ENCODE data around the gene ETFRF1. TPM values are rescaled to one million over a fixed set of nuclear protein-coding genes. Genes with fewer than 3 reads are reported as not detected.

Gene ETFRF1
- total and polyA plus RNA-seq, 4 donors = 12.2 to 35.8 (median 25.3) TPM

- Histone ChIP-seq H3K9ac (ENCODE audit: insufficient read depth in 1 of 2, low read length in 2 of 2) (no peak overlapping the region), H3K4me1 (ENCODE audit: control insufficient read depth in 5 of 5, insufficient read depth in 5 of 5, low read length in 5 of 5) (peaks cover 0 to 14% (median 0%) of the 10 kb centered on the region in 5 donors), H3K27ac (ENCODE audit: low read depth in 1 of 2, low read length in 1 of 2) (no peak overlapping the region), H3K36me3 (ENCODE audit: control insufficient read depth in 4 of 4, insufficient read depth in 4 of 4, low read length in 4 of 4) (peaks cover 0 to 2% (median 0%) of the 10 kb centered on the region in 4 donors), H3K4me3 (no peak overlapping the region), H3K27me3 (ENCODE audit: control insufficient read depth in 3 of 3, insufficient read depth in 3 of 3, low read length in 2 of 3) (no peaks in the 10 kb centered on the region), H3K9me3 (ENCODE audit: control insufficient read depth in 4 of 4, insufficient read depth in 3 of 4, low read length in 3 of 4) (no peaks in the 10 kb centered on the region)
- 71 to 89% methylated on average over 5 of the region's 5 CpGs for WGBS, 2 donors
- no peak for DNase-seq
- ATAC-seq (ENCODE audit: insufficient read depth, low FRiP score) = no peak
- TF ChIP-seq CTCF (IDR thresholded peaks at IDR 0.05; ENCODE audit: control extremely low read depth, extremely low read depth) = no peak
Observed at GRCh38 chr12:25152055-25152454, 43.0 kb upstream of the ETFRF1 start.

DNA sequence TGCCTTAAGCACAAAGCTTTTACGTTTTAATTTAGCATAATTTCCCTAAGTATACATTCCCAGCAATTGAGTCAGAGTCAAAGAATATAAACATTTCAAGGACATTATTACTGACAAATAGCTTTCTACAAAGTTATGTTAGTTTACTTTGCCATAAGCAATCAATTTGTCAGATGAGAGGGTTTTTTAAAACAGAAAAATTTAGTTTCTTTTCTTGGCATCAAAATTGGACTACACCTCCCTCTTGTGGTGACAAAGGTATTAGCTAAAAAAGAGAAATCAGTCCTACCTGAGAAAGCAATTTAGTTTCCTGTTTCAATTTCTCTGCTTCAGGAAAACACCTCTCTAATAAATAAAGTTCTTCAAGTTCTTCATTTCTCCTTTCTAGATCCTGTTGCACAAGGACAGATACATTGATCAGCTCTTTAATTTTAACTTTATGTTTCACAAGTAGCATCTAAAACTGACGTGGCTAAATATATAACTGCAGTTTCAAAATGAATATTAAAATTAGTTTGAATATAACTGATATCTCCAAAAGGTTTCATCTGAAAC is 39.9 kb upstream of the ETFRF1 start:
- no peak overlapping the region for H3K4me3 ChIP-seq
- 57 to 69% methylated on average over 2 of the region's 2 CpGs for WGBS, 2 donors
- peaks cover 0 to 14% (median 0%) of the 10 kb centered on the region in 5 donors for H3K4me1 ChIP-seq (ENCODE audit: control insufficient read depth in 5 of 5, insufficient read depth in 5 of 5, low read length in 5 of 5)
- ATAC-seq (ENCODE audit: insufficient read depth, low FRiP score) (no peak), DNase-seq (peak in 2 of 3 donors; percentile 57 to 59)
- H3K36me3 ChIP-seq (ENCODE audit: control insufficient read depth in 4 of 4, insufficient read depth in 4 of 4, low read length in 4 of 4) = no peaks in the 10 kb centered on the region
- no peak overlapping the region for H3K27ac ChIP-seq (ENCODE audit: low read depth in 1 of 2, low read length in 1 of 2)
- TF ChIP-seq CTCF (IDR thresholded peaks at IDR 0.05; ENCODE audit: control extremely low read depth, extremely low read depth) = no peak
- H3K27me3 ChIP-seq (ENCODE audit: control insufficient read depth in 3 of 3, insufficient read depth in 3 of 3, low read length in 2 of 3) = no peaks in the 10 kb centered on the region
- H3K9me3 ChIP-seq (ENCODE audit: control insufficient read depth in 4 of 4, insufficient read depth in 3 of 4, low read length in 3 of 4) = no peaks in the 10 kb centered on the region
- H3K9ac ChIP-seq (ENCODE audit: insufficient read depth in 1 of 2, low read length in 2 of 2) = no peak overlapping the region

DNA sequence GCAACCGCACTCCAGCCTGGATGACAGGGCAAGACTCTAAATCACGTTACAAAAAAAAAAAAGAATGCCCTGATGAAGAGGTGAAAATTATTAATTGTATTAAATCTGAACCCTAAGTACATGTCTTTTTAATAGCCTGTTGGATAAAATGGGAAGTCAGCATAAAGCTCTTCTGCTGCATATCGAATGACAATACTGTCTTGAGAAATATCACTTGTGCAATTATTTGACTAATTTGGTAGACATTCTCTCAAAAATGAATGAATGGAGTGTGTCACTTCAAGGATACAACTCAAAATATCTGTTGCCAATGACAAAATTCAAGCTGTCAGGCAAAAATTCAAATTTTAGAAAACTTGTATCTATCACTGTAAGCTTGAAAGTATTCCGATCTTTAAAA is 39.0 kb upstream of the ETFRF1 start:
- Histone ChIP-seq H3K9ac (ENCODE audit: insufficient read depth in 1 of 2, low read length in 2 of 2) (no peak overlapping the region), H3K36me3 (ENCODE audit: control insufficient read depth in 4 of 4, insufficient read depth in 4 of 4, low read length in 4 of 4) (no peaks in the 10 kb centered on the region), H3K4me3 (no peak overlapping the region), H3K27me3 (ENCODE audit: control insufficient read depth in 3 of 3, insufficient read depth in 3 of 3, low read length in 2 of 3) (no peaks in the 10 kb centered on the region), H3K9me3 (ENCODE audit: control insufficient read depth in 4 of 4, insufficient read depth in 3 of 4, low read length in 3 of 4) (no peaks in the 10 kb centered on the region), H3K4me1 (ENCODE audit: control insufficient read depth in 5 of 5, insufficient read depth in 5 of 5, low read length in 5 of 5) (peaks cover 0 to 14% (median 0%) of the 10 kb centered on the region in 5 donors), H3K27ac (ENCODE audit: low read depth in 1 of 2, low read length in 1 of 2) (no peak overlapping the region)
- ATAC-seq (ENCODE audit: insufficient read depth, low FRiP score) (no peak), DNase-seq (no peak)
- TF ChIP-seq CTCF (IDR thresholded peaks at IDR 0.05; ENCODE audit: control extremely low read depth, extremely low read depth) = no peak
- 78 to 91% methylated on average over 4 of the region's 4 CpGs for WGBS, 2 donors

DNA sequence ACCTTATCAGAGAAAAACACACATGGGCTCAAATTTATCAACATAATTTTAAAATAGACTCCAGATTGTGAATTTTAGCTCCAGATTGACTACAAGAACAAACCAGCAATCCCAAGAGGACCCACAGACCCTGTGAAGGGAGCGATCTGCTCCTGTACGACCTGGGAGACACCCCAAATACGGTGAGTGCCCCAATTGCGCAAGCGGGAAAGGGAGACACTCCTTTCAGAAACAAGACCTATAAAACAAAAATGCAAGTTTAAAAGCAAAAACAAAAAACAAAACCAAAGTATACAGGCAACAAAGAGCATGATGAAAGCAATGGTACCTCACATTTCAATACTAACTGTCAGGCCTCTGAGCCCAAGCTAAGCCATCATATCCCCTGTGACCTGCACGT is 32.2 kb upstream of the ETFRF1 start:
- Histone ChIP-seq H3K9ac (ENCODE audit: insufficient read depth in 1 of 2, low read length in 2 of 2) (no peak overlapping the region), H3K36me3 (ENCODE audit: control insufficient read depth in 4 of 4, insufficient read depth in 4 of 4, low read length in 4 of 4) (no peaks in the 10 kb centered on the region), H3K9me3 (ENCODE audit: control insufficient read depth in 4 of 4, insufficient read depth in 3 of 4, low read length in 3 of 4) (no peaks in the 10 kb centered on the region), H3K4me3 (no peak overlapping the region), H3K27ac (ENCODE audit: low read depth in 1 of 2, low read length in 1 of 2) (no peak overlapping the region), H3K4me1 (ENCODE audit: control insufficient read depth in 5 of 5, insufficient read depth in 5 of 5, low read length in 5 of 5) (no peaks in the 10 kb centered on the region), H3K27me3 (ENCODE audit: control insufficient read depth in 3 of 3, insufficient read depth in 3 of 3, low read length in 2 of 3) (no peaks in the 10 kb centered on the region)
- no peak for ATAC-seq (ENCODE audit: insufficient read depth, low FRiP score)
- no peak for DNase-seq
- no peak for TF ChIP-seq CTCF (IDR thresholded peaks at IDR 0.05; ENCODE audit: control extremely low read depth, extremely low read depth)
- 91 to 96% methylated on average over 6 of the region's 6 CpGs for WGBS, 2 donors
